HL-60 (cell line): ENCODE results near the gene AKAP7.

ENCODE experiments used
- DNase-seq, 2 experiments: peaks; one replicate each; pipeline ENCODE4 v3.0.0-alpha.2; 2010 to 2020; ENCODE audit warnings: low read depth in 1 of 2, low spot score in 1 of 2
- H3K27ac ChIP-seq: fragments of 250-450 bp; sonication (Bioruptor Pico); replicated peaks from 2 replicates; pipeline ENCODE4 v1.5.1; 2020; ENCODE audit warnings: mild to moderate bottlenecking, moderate library complexity
- H3K27me3 ChIP-seq: fragments of 250-450 bp; sonication (Bioruptor Pico); 2 replicates; pipeline ENCODE4 v1.5.1; 2021; ENCODE audit warnings: mild to moderate bottlenecking, moderate library complexity; ENCODE audit not compliant: insufficient read depth, poor library complexity, severe bottlenecking
- H3K4me3 ChIP-seq: replicated peaks from 2 replicates; pipeline ENCODE4 v1.5.1; 2011; ENCODE audit warnings: mild to moderate bottlenecking, control low read depth, low read length; ENCODE audit not compliant: insufficient read depth
- GABPA ChIP-seq: IDR thresholded peaks from 2 replicates; pipeline ENCODE4 v1.6.1; 2012; ENCODE audit warnings: low read depth
- POLR2AphosphoS5 ChIP-seq: IDR thresholded peaks from 2 replicates; pipeline ENCODE4 v1.6.1; 2012; ENCODE audit warnings: low read depth
- SPI1 ChIP-seq: IDR thresholded peaks from 2 replicates; pipeline ENCODE4 v1.6.1; 2012; ENCODE audit warnings: low read depth, mild to moderate bottlenecking, borderline replicate concordance
- TF ChIP-seq, protein P1 (sequence below): IDR thresholded peaks from 2 replicates; pipeline ENCODE4 v1.6.1; 2012; ENCODE audit warnings: low read depth; ENCODE audit not compliant: insufficient replicate concordance
- TF ChIP-seq, protein P2 (sequence below): IDR thresholded peaks from one replicate; pipeline ENCODE4 v1.5.1; 2011; ENCODE audit warnings: low read length, control low read depth, inconsistent platforms; ENCODE audit not compliant: insufficient read depth

The AKAP7 gene

DNA sequence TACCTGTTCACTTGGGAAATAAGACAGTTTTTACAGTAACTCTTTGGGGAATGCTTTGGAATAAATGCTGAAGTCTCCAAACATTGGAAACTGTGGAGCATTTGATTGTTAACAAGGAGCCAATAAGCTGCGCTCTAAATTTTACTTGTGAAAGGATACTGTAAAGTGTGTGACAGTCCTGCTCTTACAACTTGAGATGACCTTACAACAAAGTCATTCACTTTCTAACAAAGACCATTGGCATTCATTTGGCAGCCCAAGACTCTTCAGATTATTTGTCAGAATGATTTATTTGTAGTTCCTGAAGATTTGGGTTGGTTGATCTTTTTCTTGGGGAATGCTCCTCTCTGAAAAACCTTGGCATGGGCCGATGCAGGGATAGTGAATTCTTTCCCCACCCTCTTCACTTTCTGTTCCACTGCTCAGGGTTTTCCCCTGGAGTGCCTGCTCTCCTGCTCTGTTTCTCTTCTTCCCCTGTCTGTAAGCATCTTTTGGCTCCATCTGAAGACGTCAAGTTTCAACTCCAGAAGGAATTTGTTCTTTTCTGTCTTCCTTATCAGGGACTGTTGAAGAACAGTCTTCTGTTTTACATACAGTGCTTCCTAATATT, 116.4 kb downstream of the AKAP7 start:
- TF ChIP-seq, protein P1, sequence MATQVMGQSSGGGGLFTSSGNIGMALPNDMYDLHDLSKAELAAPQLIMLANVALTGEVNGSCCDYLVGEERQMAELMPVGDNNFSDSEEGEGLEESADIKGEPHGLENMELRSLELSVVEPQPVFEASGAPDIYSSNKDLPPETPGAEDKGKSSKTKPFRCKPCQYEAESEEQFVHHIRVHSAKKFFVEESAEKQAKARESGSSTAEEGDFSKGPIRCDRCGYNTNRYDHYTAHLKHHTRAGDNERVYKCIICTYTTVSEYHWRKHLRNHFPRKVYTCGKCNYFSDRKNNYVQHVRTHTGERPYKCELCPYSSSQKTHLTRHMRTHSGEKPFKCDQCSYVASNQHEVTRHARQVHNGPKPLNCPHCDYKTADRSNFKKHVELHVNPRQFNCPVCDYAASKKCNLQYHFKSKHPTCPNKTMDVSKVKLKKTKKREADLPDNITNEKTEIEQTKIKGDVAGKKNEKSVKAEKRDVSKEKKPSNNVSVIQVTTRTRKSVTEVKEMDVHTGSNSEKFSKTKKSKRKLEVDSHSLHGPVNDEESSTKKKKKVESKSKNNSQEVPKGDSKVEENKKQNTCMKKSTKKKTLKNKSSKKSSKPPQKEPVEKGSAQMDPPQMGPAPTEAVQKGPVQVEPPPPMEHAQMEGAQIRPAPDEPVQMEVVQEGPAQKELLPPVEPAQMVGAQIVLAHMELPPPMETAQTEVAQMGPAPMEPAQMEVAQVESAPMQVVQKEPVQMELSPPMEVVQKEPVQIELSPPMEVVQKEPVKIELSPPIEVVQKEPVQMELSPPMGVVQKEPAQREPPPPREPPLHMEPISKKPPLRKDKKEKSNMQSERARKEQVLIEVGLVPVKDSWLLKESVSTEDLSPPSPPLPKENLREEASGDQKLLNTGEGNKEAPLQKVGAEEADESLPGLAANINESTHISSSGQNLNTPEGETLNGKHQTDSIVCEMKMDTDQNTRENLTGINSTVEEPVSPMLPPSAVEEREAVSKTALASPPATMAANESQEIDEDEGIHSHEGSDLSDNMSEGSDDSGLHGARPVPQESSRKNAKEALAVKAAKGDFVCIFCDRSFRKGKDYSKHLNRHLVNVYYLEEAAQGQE: no peak
- TF ChIP-seq GABPA: no peak
- TF ChIP-seq POLR2AphosphoS5: no peak
- no peak for TF ChIP-seq SPI1
- TF ChIP-seq, protein P2, sequence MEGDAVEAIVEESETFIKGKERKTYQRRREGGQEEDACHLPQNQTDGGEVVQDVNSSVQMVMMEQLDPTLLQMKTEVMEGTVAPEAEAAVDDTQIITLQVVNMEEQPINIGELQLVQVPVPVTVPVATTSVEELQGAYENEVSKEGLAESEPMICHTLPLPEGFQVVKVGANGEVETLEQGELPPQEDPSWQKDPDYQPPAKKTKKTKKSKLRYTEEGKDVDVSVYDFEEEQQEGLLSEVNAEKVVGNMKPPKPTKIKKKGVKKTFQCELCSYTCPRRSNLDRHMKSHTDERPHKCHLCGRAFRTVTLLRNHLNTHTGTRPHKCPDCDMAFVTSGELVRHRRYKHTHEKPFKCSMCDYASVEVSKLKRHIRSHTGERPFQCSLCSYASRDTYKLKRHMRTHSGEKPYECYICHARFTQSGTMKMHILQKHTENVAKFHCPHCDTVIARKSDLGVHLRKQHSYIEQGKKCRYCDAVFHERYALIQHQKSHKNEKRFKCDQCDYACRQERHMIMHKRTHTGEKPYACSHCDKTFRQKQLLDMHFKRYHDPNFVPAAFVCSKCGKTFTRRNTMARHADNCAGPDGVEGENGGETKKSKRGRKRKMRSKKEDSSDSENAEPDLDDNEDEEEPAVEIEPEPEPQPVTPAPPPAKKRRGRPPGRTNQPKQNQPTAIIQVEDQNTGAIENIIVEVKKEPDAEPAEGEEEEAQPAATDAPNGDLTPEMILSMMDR: no peak
- DNase-seq: no peak
- Histone ChIP-seq H3K4me3 (no peak overlapping the region), H3K27me3 (peaks cover 3% of the 10 kb centered on the region), H3K27ac (no peak overlapping the region)

DNA sequence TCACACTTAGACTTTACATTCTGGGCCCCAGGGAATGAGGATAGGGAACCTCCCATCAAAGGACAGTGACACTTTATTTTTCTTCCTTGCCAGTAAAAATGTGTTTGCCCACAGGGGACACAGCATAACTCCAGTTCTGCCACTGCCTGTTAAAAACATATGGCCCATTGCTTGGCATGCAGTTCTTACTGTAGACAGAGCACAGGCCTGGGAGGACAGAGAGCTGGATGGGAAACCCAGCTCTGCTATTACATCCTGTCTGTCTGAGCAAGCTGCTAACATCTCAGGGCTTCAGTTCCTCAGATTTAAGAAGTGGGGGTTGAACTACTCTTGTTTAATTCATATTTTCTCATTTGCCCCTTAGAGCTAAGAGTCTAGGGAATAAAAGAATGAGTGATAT, 120.2 kb downstream of the AKAP7 start:
- Histone ChIP-seq H3K4me3 (no peak overlapping the region), H3K27ac (no peak overlapping the region), H3K27me3 (no peaks in the 10 kb centered on the region)
- TF ChIP-seq SPI1 (no peak), POLR2AphosphoS5 (no peak), GABPA (no peak)
- TF ChIP-seq, protein P1: no peak
- TF ChIP-seq, protein P2: no peak
- no peak for DNase-seq

DNA sequence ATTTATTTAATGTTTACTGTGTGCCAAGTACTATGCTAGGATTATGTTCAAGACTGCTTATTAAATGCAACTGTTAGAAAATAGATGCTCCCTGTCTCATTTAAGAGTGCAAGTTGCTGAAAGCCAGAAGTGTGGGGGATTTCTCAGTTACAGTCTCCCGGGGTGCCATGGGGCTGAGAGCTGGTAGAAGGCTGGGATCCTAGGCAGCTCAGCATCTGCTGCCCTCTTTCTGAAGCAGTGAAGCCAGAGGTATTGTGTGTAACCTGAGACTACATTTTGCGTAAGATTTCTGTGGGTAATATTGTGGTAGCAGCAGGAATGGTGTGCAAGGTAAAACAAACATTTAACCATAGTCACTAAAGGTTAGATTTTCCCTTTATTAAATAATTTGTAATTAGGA, 120.6 kb downstream of the AKAP7 start:
- Histone ChIP-seq H3K27ac (no peak overlapping the region), H3K4me3 (no peak overlapping the region), H3K27me3 (no peaks in the 10 kb centered on the region)
- DNase-seq: no peak
- TF ChIP-seq POLR2AphosphoS5 (no peak), GABPA (no peak), SPI1 (no peak)
- TF ChIP-seq, protein P1: no peak
- TF ChIP-seq, protein P2: no peak
